Measurements from ENCODE around the gene GGNBP2.

GGNBP2 gene

GRCh38 chr17:36510636-36511035 lies 34.1 kb upstream of the GGNBP2 start:
- no peak overlapping the region for H3K4me2 ChIP-seq (ENCODE audit: low read length)
- no peak overlapping the region for H3K4me3 ChIP-seq (ENCODE audit: low read length)
- H3K79me2 ChIP-seq (ENCODE audit: control insufficient read depth, low read length) = no peaks in the 10 kb centered on the region
- peaks cover 95% of the 10 kb centered on the region for H3K36me3 ChIP-seq (ENCODE audit: control insufficient read depth, low read length)
- no peak overlapping the region for H3K27ac ChIP-seq (ENCODE audit: low read depth, low read length)
- no peaks in the 10 kb centered on the region for H3K27me3 ChIP-seq (ENCODE audit: control insufficient read depth, low read length)
- H3F3A ChIP-seq (ENCODE audit: control insufficient read depth, insufficient read depth) = no peaks in the 10 kb centered on the region
- H3K9me3 ChIP-seq (ENCODE audit: control insufficient read depth, insufficient read depth, low read length) = no peaks in the 10 kb centered on the region
- no peak for TF ChIP-seq EZH2phosphoT487 (IDR thresholded peaks at IDR 0.05; ENCODE audit: borderline replicate concordance, low read length)
- no peak for TF ChIP-seq CTCF (IDR thresholded peaks at IDR 0.05; ENCODE audit: low read depth, low read length, poor library complexity, severe bottlenecking)
- H4K20me1 ChIP-seq (ENCODE audit: control insufficient read depth, insufficient read depth, low read depth, low read length) = no peaks in the 10 kb centered on the region
- no peaks in the 10 kb centered on the region for H3K9me2 ChIP-seq (replicated peaks; ENCODE audit: control insufficient read depth, low read length)
- no peaks in the 10 kb centered on the region for H3K4me1 ChIP-seq (ENCODE audit: control insufficient read depth, low read length)

GRCh38 chr17:36511216-36511615 lies 33.5 kb upstream of the GGNBP2 start:
- Histone ChIP-seq H3F3A (ENCODE audit: control insufficient read depth, insufficient read depth) (no peaks in the 10 kb centered on the region), H4K20me1 (ENCODE audit: control insufficient read depth, insufficient read depth, low read depth, low read length) (no peaks in the 10 kb centered on the region), H3K4me2 (ENCODE audit: low read length) (no peak overlapping the region), H3K4me1 (ENCODE audit: control insufficient read depth, low read length) (no peaks in the 10 kb centered on the region), H3K4me3 (ENCODE audit: low read length) (no peak overlapping the region), H3K27ac (ENCODE audit: low read depth, low read length) (no peak overlapping the region), H3K79me2 (ENCODE audit: control insufficient read depth, low read length) (no peaks in the 10 kb centered on the region), H3K36me3 (ENCODE audit: control insufficient read depth, low read length) (peaks cover 93% of the 10 kb centered on the region), H3K27me3 (ENCODE audit: control insufficient read depth, low read length) (no peaks in the 10 kb centered on the region), H3K9me3 (ENCODE audit: control insufficient read depth, insufficient read depth, low read length) (no peaks in the 10 kb centered on the region), H3K9me2 (replicated peaks; ENCODE audit: control insufficient read depth, low read length) (no peaks in the 10 kb centered on the region)
- no peak for TF ChIP-seq EZH2phosphoT487 (IDR thresholded peaks at IDR 0.05; ENCODE audit: borderline replicate concordance, low read length)
- TF ChIP-seq CTCF (IDR thresholded peaks at IDR 0.05; ENCODE audit: low read depth, low read length, poor library complexity, severe bottlenecking) = no peak

- H4K20me1 ChIP-seq (ENCODE audit: control insufficient read depth, insufficient read depth, low read depth, low read length) = no peaks in the 10 kb centered on the region
- no peaks in the 10 kb centered on the region for H3F3A ChIP-seq (ENCODE audit: control insufficient read depth, insufficient read depth)
- no peaks in the 10 kb centered on the region for H3K4me1 ChIP-seq (ENCODE audit: control insufficient read depth, low read length)
- no peaks in the 10 kb centered on the region for H3K9me2 ChIP-seq (replicated peaks; ENCODE audit: control insufficient read depth, low read length)
- H3K36me3 ChIP-seq (ENCODE audit: control insufficient read depth, low read length) = peaks cover 86% of the 10 kb centered on the region
- H3K4me2 ChIP-seq (ENCODE audit: low read length) = no peak overlapping the region
- H3K27me3 ChIP-seq (ENCODE audit: control insufficient read depth, low read length) = no peaks in the 10 kb centered on the region
- no peaks in the 10 kb centered on the region for H3K79me2 ChIP-seq (ENCODE audit: control insufficient read depth, low read length)
- TF ChIP-seq EZH2phosphoT487 (IDR thresholded peaks at IDR 0.05; ENCODE audit: borderline replicate concordance, low read length) (no peak), CTCF (IDR thresholded peaks at IDR 0.05; ENCODE audit: low read depth, low read length, poor library complexity, severe bottlenecking) (no peak)
- H3K4me3 ChIP-seq (ENCODE audit: low read length) = no peak overlapping the region
- H3K27ac ChIP-seq (ENCODE audit: low read depth, low read length) = no peak overlapping the region
- H3K9me3 ChIP-seq (ENCODE audit: control insufficient read depth, insufficient read depth, low read length) = no peaks in the 10 kb centered on the region
Measured at GRCh38 chr17:36512641-36513040, 32.1 kb upstream of the GGNBP2 start.

- H3K79me2 ChIP-seq (ENCODE audit: control insufficient read depth, low read length) = no peaks in the 10 kb centered on the region
- no peak for TF ChIP-seq CTCF (IDR thresholded peaks at IDR 0.05; ENCODE audit: low read depth, low read length, poor library complexity, severe bottlenecking)
- TF ChIP-seq EZH2phosphoT487 (IDR thresholded peaks at IDR 0.05; ENCODE audit: borderline replicate concordance, low read length) = no peak
- H3K4me3 ChIP-seq (ENCODE audit: low read length) = no peak overlapping the region
- H3K4me2 ChIP-seq (ENCODE audit: low read length) = no peak overlapping the region
- H3K27ac ChIP-seq (ENCODE audit: low read depth, low read length) = no peak overlapping the region
- H3K9me2 ChIP-seq (replicated peaks; ENCODE audit: control insufficient read depth, low read length) = no peaks in the 10 kb centered on the region
- no peaks in the 10 kb centered on the region for H3K9me3 ChIP-seq (ENCODE audit: control insufficient read depth, insufficient read depth, low read length)
- H4K20me1 ChIP-seq (ENCODE audit: control insufficient read depth, insufficient read depth, low read depth, low read length) = no peaks in the 10 kb centered on the region
- peaks cover 12% of the 10 kb centered on the region for H3K4me1 ChIP-seq (ENCODE audit: control insufficient read depth, low read length)
- H3K27me3 ChIP-seq (ENCODE audit: control insufficient read depth, low read length) = no peaks in the 10 kb centered on the region
- H3F3A ChIP-seq (ENCODE audit: control insufficient read depth, insufficient read depth) = 0 out of 2 replicates have a peak, but pooled peaks cover 3% of the 10 kb centered on the region
- peaks cover 84% of the 10 kb centered on the region for H3K36me3 ChIP-seq (ENCODE audit: control insufficient read depth, low read length)
Measured at GRCh38 chr17:36514856-36515255, 29.9 kb upstream of the GGNBP2 start.

All from DOHH2 (cell line).